Right lobe of liver (tissue), 6 donors: Measurements from ENCODE around the gene IER5. TPM values are rescaled to one million over a fixed set of nuclear protein-coding genes. Genes with fewer than 3 reads are reported as not detected.

ENCODE experiments used
- ATAC-seq, 4 donors: fragments of 200-7000 bp; cut with Tn5 transposase; one replicate each; pipeline ENCODE4 v1.9.1; 2020; ENCODE audit warnings: mild to moderate bottlenecking in 4 of 4, moderate library complexity in 4 of 4
- DNase-seq, 3 donors: peaks; one replicate each; pipeline ENCODE4 v3.0.0-alpha.2; 2020
- H3K27ac ChIP-seq, 3 donors: fragments of 200-600 bp; one replicate each; pipeline ENCODE4 v1.8.0; 2022
- H3K27me3 ChIP-seq, 2 donors: fragments of 200-600 bp; one replicate each; pipeline ENCODE4 v1.8.0; 2022
- H3K36me3 ChIP-seq, 4 donors: fragments of 200-600 bp; sonication (generic) in 1 of 4; one replicate each; pipeline versions ENCODE4 v1.5.1 to v1.8.0; 2017 to 2022; ENCODE audit warnings: control low read depth in 1 of 4
- H3K4me1 ChIP-seq, 4 donors: fragments of 200-600 bp; sonication (generic) in 1 of 4; one replicate each; pipeline versions ENCODE4 v1.5.1 to v1.8.0; 2017 to 2022; ENCODE audit warnings: control low read depth in 1 of 4
- H3K4me3 ChIP-seq, 3 donors: fragments of 200-600 bp; one replicate each; pipeline ENCODE4 v1.8.0; 2022
- H3K9me3 ChIP-seq, 4 donors: fragments of 200-600 bp; sonication (generic) in 1 of 4; one replicate each; pipeline versions ENCODE4 v1.5.1 to v1.8.0; 2017 to 2022; ENCODE audit warnings: control low read depth in 1 of 4
- POLR2A ChIP-seq: fragments of 450-650 bp; IDR thresholded peaks from one replicate; pipeline ENCODE4 v1.6.1; 2017; ENCODE audit warnings: antibody characterized with exemption, mild to moderate bottlenecking
- WGBS: methylation state at CpG from one replicate; pipeline ENCODE4 v1.1.6; 2018; ENCODE audit warnings: low coverage, low lambda C conversion rate; ENCODE audit not compliant: insufficient coverage; ENCODE audit errors: missing lambda C conversion rate; 5-methylcytosine and 5-hydroxymethylcytosine counted together
- intact Hi-C, 2 donors: fragments of 100-400 bp; cut with DNase I; formaldehyde crosslinking; loops; one replicate each; pipeline versions ENCODE4 v1.11.2 to v1.14.1; 2022
- total RNA-seq, 6 experiments: library from RNA; depleted of rRNA in 2 of 6; stranded (reverse); fragments of >200 nt in 2 of 6; fragmentation: NEBNext Ultra II Directional in 3 of 6; extraction: Animal tissue kit (Norgen Biotek cat#: 25700) in 3 of 6; gene quantifications; one replicate each; pipeline versions ENCODE4 v1.1.0 to v1.2.4, GENCODE V29; 2016 to 2023
- TF ChIP-seq, protein P1 (sequence below), 4 donors: fragments of 200-600 bp in 3 of 4; fragments of 450-650 bp in 1 of 4; IDR thresholded peaks; one replicate each; pipeline versions ENCODE4 v1.5.1 to v1.8.0; 2016 to 2022; ENCODE audit warnings: antibody characterized with exemption in 4 of 4, mild to moderate bottlenecking in 2 of 4
- donor health status: DM: no; HTN: yes; CAD: no.
- donor health status: DM: no; HTN: no; CAD: no.
- donor health status: DM: no; HTN: no; CAD: no.
- donor health status: DM: no; HTN: yes; CAD: no.
- donor health status: DM: no; HTN: yes; CAD: no.

IER5 gene
- total RNA-seq, 6 experiments from 2014 or later: 2.0 to 6.2 (median 3.4) TPM

GRCh38 chr1:181097242-181097641, 8.7 kb downstream of the IER5 start:
- 90% methylated on average over 3 of the region's 7 CpGs for WGBS
- Histone ChIP-seq H3K4me3 (no peak overlapping the region), H3K27me3 (no peaks in the 10 kb centered on the region), H3K4me1 (peaks cover 0 to 17% (median 5%) of the 10 kb centered on the region in 4 donors), H3K27ac (no peak overlapping the region), H3K36me3 (no peaks in the 10 kb centered on the region), H3K9me3 (no peaks in the 10 kb centered on the region)
- DNase-seq (no peak), ATAC-seq (no peak)
- TF ChIP-seq, protein P1, sequence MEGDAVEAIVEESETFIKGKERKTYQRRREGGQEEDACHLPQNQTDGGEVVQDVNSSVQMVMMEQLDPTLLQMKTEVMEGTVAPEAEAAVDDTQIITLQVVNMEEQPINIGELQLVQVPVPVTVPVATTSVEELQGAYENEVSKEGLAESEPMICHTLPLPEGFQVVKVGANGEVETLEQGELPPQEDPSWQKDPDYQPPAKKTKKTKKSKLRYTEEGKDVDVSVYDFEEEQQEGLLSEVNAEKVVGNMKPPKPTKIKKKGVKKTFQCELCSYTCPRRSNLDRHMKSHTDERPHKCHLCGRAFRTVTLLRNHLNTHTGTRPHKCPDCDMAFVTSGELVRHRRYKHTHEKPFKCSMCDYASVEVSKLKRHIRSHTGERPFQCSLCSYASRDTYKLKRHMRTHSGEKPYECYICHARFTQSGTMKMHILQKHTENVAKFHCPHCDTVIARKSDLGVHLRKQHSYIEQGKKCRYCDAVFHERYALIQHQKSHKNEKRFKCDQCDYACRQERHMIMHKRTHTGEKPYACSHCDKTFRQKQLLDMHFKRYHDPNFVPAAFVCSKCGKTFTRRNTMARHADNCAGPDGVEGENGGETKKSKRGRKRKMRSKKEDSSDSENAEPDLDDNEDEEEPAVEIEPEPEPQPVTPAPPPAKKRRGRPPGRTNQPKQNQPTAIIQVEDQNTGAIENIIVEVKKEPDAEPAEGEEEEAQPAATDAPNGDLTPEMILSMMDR (IDR thresholded peaks at IDR 0.05): no peak
- no peak for TF ChIP-seq POLR2A
- intact Hi-C loops: no loop called here

- ATAC-seq: no peak
- WGBS: 33% methylated on average over 11 of the region's 11 CpGs
These were observed 10.9 kb downstream of the IER5 start for GRCh38 chr1:181099152-181100014.

GRCh38 chr1:181100015-181100905, 11.8 kb downstream of the IER5 start:
- 41% methylated on average over 10 of the region's 10 CpGs for WGBS
- Histone ChIP-seq H3K4me1 (no peaks in the 10 kb centered on the region), H3K27me3 (no peaks in the 10 kb centered on the region), H3K27ac (no peak overlapping the region), H3K9me3 (no peaks in the 10 kb centered on the region), H3K4me3 (no peak overlapping the region), H3K36me3 (no peaks in the 10 kb centered on the region)
- TF ChIP-seq POLR2A: no peak
- TF ChIP-seq, protein P1 (IDR thresholded peaks at IDR 0.05): no peak
- intact Hi-C loops: no loop called here
- no peak for DNase-seq
- no peak for ATAC-seq

More at GRCh38 chr1:181099152-181100014, 10.9 kb downstream of the IER5 start:
- Histone ChIP-seq H3K9me3 (no peaks in the 10 kb centered on the region), H3K27me3 (no peaks in the 10 kb centered on the region), H3K4me3 (no peak overlapping the region), H3K4me1 (no peaks in the 10 kb centered on the region), H3K36me3 (no peaks in the 10 kb centered on the region), H3K27ac (no peak overlapping the region)
- no peak for DNase-seq
- TF ChIP-seq, protein P1 (IDR thresholded peaks at IDR 0.05): no peak
- no peak for TF ChIP-seq POLR2A
- intact Hi-C loops: no loop called here

GRCh38 chr1:181100934-181101333, 12.4 kb downstream of the IER5 start:
- H3K27ac ChIP-seq: no peak overlapping the region
- no peaks in the 10 kb centered on the region for H3K36me3 ChIP-seq

More at GRCh38 chr1:181100934-181101333, 12.4 kb downstream of the IER5 start:
- DNase-seq: no peak
- no peak for ATAC-seq
- intact Hi-C loops: no loop called here
- H3K27me3 ChIP-seq: no peaks in the 10 kb centered on the region
- no peak overlapping the region for H3K4me3 ChIP-seq
- TF ChIP-seq POLR2A: no peak
- TF ChIP-seq, protein P1 (IDR thresholded peaks at IDR 0.05): no peak
- H3K9me3 ChIP-seq: no peaks in the 10 kb centered on the region
- peaks cover 0 to 4% (median 1%) of the 10 kb centered on the region in 4 donors for H3K4me1 ChIP-seq
- WGBS: 90% methylated on average over 4 of the region's 4 CpGs
